ENCODE results near the gene NPTXR. TPM values are rescaled to one million over a fixed set of nuclear protein-coding genes. Genes with fewer than 3 reads are reported as not detected.

The NPTXR gene
- total RNA-seq, 1 donor from 2014 or later, result 4.8 TPM

- no peak for DNase-seq (ENCODE audit: extremely low spot score, unreplicated experiment)
- no peak overlapping the region for H3K27ac Mint-ChIP-seq (ENCODE audit: unreplicated experiment)
- H3K4me1 Mint-ChIP-seq (ENCODE audit: unreplicated experiment), result no peaks in the 10 kb centered on the region
- H3K27me3 Mint-ChIP-seq (ENCODE audit: unreplicated experiment), result peaks cover 4% of the 10 kb centered on the region
- H3K9me3 Mint-ChIP-seq (ENCODE audit: unreplicated experiment), result no peaks in the 10 kb centered on the region
- H3K4me3 Mint-ChIP-seq (ENCODE audit: unreplicated experiment), result no peak overlapping the region
- TF ChIP-seq CTCF (IDR thresholded peaks at IDR 0.05), result no peak
- H3K36me3 Mint-ChIP-seq (ENCODE audit: unreplicated experiment), result no peaks in the 10 kb centered on the region
Observed at GRCh38 chr22:38830026-38830844, 13.6 kb downstream of the NPTXR start.

GRCh38 chr22:38829485-38829884 is 14.3 kb downstream of the NPTXR start:
- TF ChIP-seq CTCF (IDR thresholded peaks at IDR 0.05), result no peak
- H3K4me1 Mint-ChIP-seq (ENCODE audit: unreplicated experiment), result no peaks in the 10 kb centered on the region

DNA sequence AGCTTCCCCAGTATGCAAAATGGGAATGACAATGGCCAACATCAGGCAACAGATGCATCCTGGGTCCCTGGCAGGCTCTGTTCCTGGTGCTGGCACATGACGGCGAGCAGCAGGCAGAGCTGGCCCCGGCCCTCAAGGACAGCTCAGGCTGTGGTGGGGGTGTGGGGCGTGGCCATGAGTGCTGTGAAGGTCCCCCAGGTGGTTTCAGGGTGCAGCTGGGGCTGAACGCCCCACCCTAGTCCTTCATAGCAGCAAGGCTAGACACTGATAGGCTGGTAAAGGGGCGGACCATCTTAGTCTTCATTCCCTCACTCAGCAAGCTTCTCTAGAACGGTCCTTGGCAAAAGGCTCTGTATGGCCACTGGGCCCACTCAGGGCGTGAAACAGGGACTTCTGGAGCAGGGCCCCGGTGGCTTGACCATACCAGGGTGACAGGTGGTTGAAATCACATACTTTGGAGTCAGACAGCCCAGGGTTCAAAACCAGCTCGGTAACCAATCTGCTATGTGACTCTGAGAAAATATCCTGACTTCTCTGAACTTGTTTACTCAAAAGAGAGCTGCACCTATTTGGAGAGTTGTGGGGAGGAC is 15.1 kb downstream of the NPTXR start:
- Mint-ChIP-seq H3K36me3 (ENCODE audit: unreplicated experiment) (no peaks in the 10 kb centered on the region), H3K4me3 (ENCODE audit: unreplicated experiment) (no peak overlapping the region), H3K9me3 (ENCODE audit: unreplicated experiment) (no peaks in the 10 kb centered on the region), H3K27me3 (ENCODE audit: unreplicated experiment) (no peaks in the 10 kb centered on the region), H3K4me1 (ENCODE audit: unreplicated experiment) (no peaks in the 10 kb centered on the region), H3K27ac (ENCODE audit: unreplicated experiment) (no peak overlapping the region)
- no peak for TF ChIP-seq CTCF (IDR thresholded peaks at IDR 0.05)
- no peak for DNase-seq (ENCODE audit: extremely low spot score, unreplicated experiment)

More at GRCh38 chr22:38829485-38829884, 14.3 kb downstream of the NPTXR start:
- no peak overlapping the region for H3K4me3 Mint-ChIP-seq (ENCODE audit: unreplicated experiment)
- no peak for DNase-seq (ENCODE audit: extremely low spot score, unreplicated experiment)
- peaks cover 4% of the 10 kb centered on the region for H3K27me3 Mint-ChIP-seq (ENCODE audit: unreplicated experiment)
- no peaks in the 10 kb centered on the region for H3K36me3 Mint-ChIP-seq (ENCODE audit: unreplicated experiment)
- no peak overlapping the region for H3K27ac Mint-ChIP-seq (ENCODE audit: unreplicated experiment)
- no peaks in the 10 kb centered on the region for H3K9me3 Mint-ChIP-seq (ENCODE audit: unreplicated experiment)

DNA sequence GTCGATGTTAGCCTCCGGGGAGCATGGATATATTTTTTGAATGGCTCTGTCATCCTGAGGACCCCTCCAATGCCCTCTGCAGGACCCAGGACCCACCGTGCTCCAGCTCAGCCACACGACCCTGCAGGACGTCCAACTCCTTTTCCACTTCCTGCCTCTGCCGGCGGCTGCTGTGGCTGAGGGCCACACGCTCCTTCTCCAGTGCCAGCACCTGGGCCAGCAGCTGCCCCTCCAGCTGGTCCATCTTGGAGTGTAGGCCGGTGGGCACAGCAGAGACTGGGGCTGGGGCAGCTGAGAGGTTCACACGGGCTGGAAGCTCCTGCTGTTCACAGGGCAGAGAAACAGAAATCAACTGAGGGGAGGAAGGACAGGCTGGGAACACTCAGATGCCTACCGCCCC is 15.6 kb downstream of the NPTXR start:
- H3K4me3 Mint-ChIP-seq (ENCODE audit: unreplicated experiment), result no peak overlapping the region
- H3K9me3 Mint-ChIP-seq (ENCODE audit: unreplicated experiment), result no peaks in the 10 kb centered on the region
- H3K36me3 Mint-ChIP-seq (ENCODE audit: unreplicated experiment), result no peaks in the 10 kb centered on the region
- no peaks in the 10 kb centered on the region for H3K27me3 Mint-ChIP-seq (ENCODE audit: unreplicated experiment)
- H3K27ac Mint-ChIP-seq (ENCODE audit: unreplicated experiment), result no peak overlapping the region
- no peak for TF ChIP-seq CTCF (IDR thresholded peaks at IDR 0.05)
- no peaks in the 10 kb centered on the region for H3K4me1 Mint-ChIP-seq (ENCODE audit: unreplicated experiment)
- DNase-seq (ENCODE audit: extremely low spot score, unreplicated experiment), result no peak

DNA sequence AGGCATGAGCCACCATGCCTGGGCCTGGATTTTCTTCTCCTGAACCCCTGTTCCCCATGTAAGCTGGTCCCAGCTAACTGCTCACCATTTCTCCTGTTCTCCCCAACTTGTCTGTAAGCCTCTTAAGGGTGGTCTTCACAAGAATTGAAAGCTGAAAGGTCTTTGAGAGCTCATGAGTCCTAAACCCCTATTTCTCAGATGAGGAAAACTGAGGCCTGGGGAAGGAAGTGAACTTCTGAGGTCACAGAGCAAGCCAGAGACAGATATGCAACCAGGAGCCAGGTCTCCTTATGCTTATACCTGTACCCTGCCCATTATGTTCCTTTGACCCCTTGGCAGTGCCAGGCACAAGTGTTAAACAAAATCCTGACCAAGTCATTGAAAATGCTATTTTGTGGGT is 16.3 kb downstream of the NPTXR start:
- TF ChIP-seq CTCF (IDR thresholded peaks at IDR 0.05), result no peak
- no peaks in the 10 kb centered on the region for H3K9me3 Mint-ChIP-seq (ENCODE audit: unreplicated experiment)
- no peak overlapping the region for H3K27ac Mint-ChIP-seq (ENCODE audit: unreplicated experiment)
- H3K4me3 Mint-ChIP-seq (ENCODE audit: unreplicated experiment), result no peak overlapping the region
- no peaks in the 10 kb centered on the region for H3K36me3 Mint-ChIP-seq (ENCODE audit: unreplicated experiment)
- DNase-seq (ENCODE audit: extremely low spot score, unreplicated experiment), result no peak
- no peaks in the 10 kb centered on the region for H3K4me1 Mint-ChIP-seq (ENCODE audit: unreplicated experiment)
- no peaks in the 10 kb centered on the region for H3K27me3 Mint-ChIP-seq (ENCODE audit: unreplicated experiment)

Measured in osteocyte (in vitro differentiated cells).